SK-N-SH treated with all-trans-retinoic acid at 6 μM for 48 hours (cell line): Measurements from ENCODE around the gene COL4A1.

ENCODE experiments used
- ARNTL ChIP-seq: fragments of 450-650 bp; formaldehyde crosslinking; IDR thresholded peaks from 2 replicates; pipeline ENCODE4 v1.5.0; 2020; ENCODE audit warnings: low read depth, mild to moderate bottlenecking, moderate library complexity, borderline replicate concordance
- CREB5 ChIP-seq: fragments of 250-450 bp; sonication (Bioruptor Pico); IDR thresholded peaks from 2 replicates; pipeline ENCODE4 v1.5.1; 2020; ENCODE audit warnings: low read depth, mild to moderate bottlenecking, moderate library complexity
- PATZ1 ChIP-seq: fragments of 250-450 bp; sonication (Bioruptor Pico); IDR thresholded peaks from 2 replicates; pipeline ENCODE4 v1.8.0; 2020; ENCODE audit warnings: mild to moderate bottlenecking, moderate library complexity, borderline replicate concordance
- POU6F1 ChIP-seq: fragments of 250-450 bp; sonication (Bioruptor Pico); IDR thresholded peaks from 2 replicates; pipeline ENCODE4 v1.8.0; 2021; ENCODE audit warnings: low read depth, mild to moderate bottlenecking, moderate library complexity, borderline replicate concordance
- ZNF70 ChIP-seq: fragments of 450-650 bp; formaldehyde crosslinking; IDR thresholded peaks from 2 replicates; pipeline ENCODE4 v1.5.0; 2020; ENCODE audit warnings: mild to moderate bottlenecking, moderate library complexity

GRCh38 chr13:110166598-110166997, 140.4 kb downstream of the COL4A1 start:
- TF ChIP-seq ZNF70 (CRISPR knock-in tag) (no peak), PATZ1 (CRISPR knock-in tag) (no peak), CREB5 (CRISPR knock-in tag) (no peak), ARNTL (CRISPR knock-in tag) (no peak), POU6F1 (no peak)
